GM19351 (cell line): Measurements from ENCODE around the gene NUDCD3.

Experiments used
- ATAC-seq: cut with Tn5 transposase; IDR thresholded peaks from one replicate; pipeline ENCODE4 v1.9.1; 2021; ENCODE audit warnings: mild to moderate bottlenecking, moderate library complexity; ENCODE audit not compliant: unreplicated experiment

The NUDCD3 gene

GRCh38 chr7:44385434-44386138 is 104.9 kb downstream of the NUDCD3 start:
- no peak for ATAC-seq

- ATAC-seq = no peak
These were observed 105.6 kb downstream of the NUDCD3 start for GRCh38 chr7:44384586-44385433.

GRCh38 chr7:44383566-44383965 is 106.9 kb downstream of the NUDCD3 start:
- ATAC-seq = no peak

GRCh38 chr7:44382459-44383265 is 107.8 kb downstream of the NUDCD3 start:
- ATAC-seq = no peak

GRCh38 chr7:44381494-44382220 is 108.8 kb downstream of the NUDCD3 start:
- no peak for ATAC-seq

GRCh38 chr7:44380831-44381493 is 109.5 kb downstream of the NUDCD3 start:
- no peak for ATAC-seq

- ATAC-seq = no peak
These were observed 110.1 kb downstream of the NUDCD3 start for GRCh38 chr7:44380189-44380830.

- no peak for ATAC-seq
These were observed 110.9 kb downstream of the NUDCD3 start for GRCh38 chr7:44379366-44380188.

GRCh38 chr7:44378744-44379143 is 111.7 kb downstream of the NUDCD3 start:
- no peak for ATAC-seq

- ATAC-seq = peak; percentile 74
These were observed 112.6 kb downstream of the NUDCD3 start for GRCh38 chr7:44377681-44378421.

- no peak for ATAC-seq
These were observed 113.4 kb downstream of the NUDCD3 start for GRCh38 chr7:44377134-44377463.

- no peak for ATAC-seq
These were observed 113.9 kb downstream of the NUDCD3 start for GRCh38 chr7:44376429-44377133.

- ATAC-seq = no peak
These were observed 114.5 kb downstream of the NUDCD3 start for GRCh38 chr7:44375926-44376342.

GRCh38 chr7:44375236-44375699 is 115.2 kb downstream of the NUDCD3 start:
- no peak for ATAC-seq

- ATAC-seq = no peak
These were observed 116.3 kb downstream of the NUDCD3 start for GRCh38 chr7:44374007-44374763.

- no peak for ATAC-seq
These were observed 117.1 kb downstream of the NUDCD3 start for GRCh38 chr7:44373418-44373740.
